Heart right ventricle (tissue), 16 donors: ENCODE results near the gene DENND10. TPM values are rescaled to one million over a fixed set of nuclear protein-coding genes. Genes with fewer than 3 reads are reported as not detected.

Experiments used
- ATAC-seq, 8 donors: fragments of 200-7000 bp; cut with Tn5 transposase; one replicate each; pipeline ENCODE4 v1.9.1; 2020; ENCODE audit warnings: mild to moderate bottlenecking in 8 of 8, moderate library complexity in 8 of 8, moderate number of reproducible peaks in 1 of 8
- DNase-seq, 2 donors: peaks; one replicate each; pipeline ENCODE4 v3.0.0-alpha.2; 2020
- H3K27ac ChIP-seq, 10 donors: fragments of 200-600 bp; sonication (generic) in 2 of 10; one replicate each; pipeline versions ENCODE4 v1.5.0 to v1.8.0; 2020 to 2022; ENCODE audit warnings: mild to moderate bottlenecking in 3 of 10
- H3K27me3 ChIP-seq, 7 donors: fragments of 200-600 bp; one replicate each; pipeline ENCODE4 v1.8.0; 2021 to 2022; ENCODE audit warnings: mild to moderate bottlenecking in 2 of 7
- H3K36me3 ChIP-seq, 9 donors: fragments of 200-600 bp; sonication (generic) in 1 of 9; one replicate each; pipeline versions ENCODE4 v1.5.0 to v1.8.0; 2020 to 2022; ENCODE audit warnings: mild to moderate bottlenecking in 2 of 9
- H3K4me1 ChIP-seq, 9 donors: fragments of 200-600 bp; sonication (generic) in 1 of 9; one replicate each; pipeline versions ENCODE4 v1.5.0 to v1.8.0; 2020 to 2022; ENCODE audit warnings: mild to moderate bottlenecking in 4 of 9
- H3K4me3 ChIP-seq, 10 donors: fragments of 200-600 bp; sonication (generic) in 2 of 10; one replicate each; pipeline versions ENCODE4 v1.5.0 to v1.8.0; 2020 to 2022; ENCODE audit warnings: mild to moderate bottlenecking in 7 of 10, moderate library complexity in 2 of 10
- H3K9me3 ChIP-seq, 11 donors: fragments of 200-600 bp in 10 of 11; sonication (generic) in 2 of 11; one replicate each; pipeline versions ENCODE4 v1.5.0 to v1.8.0; 2013 to 2022; ENCODE audit warnings: mild to moderate bottlenecking in 2 of 11, control low read depth in 1 of 11, moderate library complexity in 1 of 11
- CTCF ChIP-seq, 9 donors: fragments of 200-600 bp; sonication (generic) in 2 of 9; IDR thresholded peaks; one replicate each; pipeline versions ENCODE4 v1.5.0 to v1.8.0; 2021 to 2022; ENCODE audit warnings: antibody characterized with exemption in 9 of 9, mild to moderate bottlenecking in 5 of 9, moderate library complexity in 1 of 9
- WGBS, 2 donors: extraction: QIAGEN DNeasy Blood & Tissue Kit; methylation state at CpG; one replicate each; pipeline ENCODE4 v1.1.7; 2013; ENCODE audit warnings: inconsistent platforms in 1 of 2; 5-methylcytosine and 5-hydroxymethylcytosine counted together
- intact Hi-C, 10 donors: fragments of 100-400 bp; cut with DNase I; formaldehyde crosslinking; loops; one replicate each; pipeline versions ENCODE4 v1.11.1 to v1.14.2; 2022
- long read RNA-seq, 3 donors: library from polyadenylated mRNA; unstranded; transcript quantifications; one replicate each; pipeline ENCODE4 v2.0.0, GENCODE V29; 2020 to 2021
- polyA plus RNA-seq, 2 donors: library from polyadenylated mRNA; stranded (reverse); fragments of 200-250 nt; gene quantifications; one replicate each; pipeline ENCODE4 v1.2.3, GENCODE V29; 2013
- total RNA-seq, 10 donors: library from RNA; stranded (reverse); fragmentation: NEBNext Ultra II Directional in 3 of 10; extraction: Animal tissue kit (Norgen Biotek cat#: 25700) in 3 of 10; gene quantifications; one replicate each; pipeline versions ENCODE4 v1.2.1 to v1.2.4, GENCODE V29; 2021 to 2023
- donor health status: Arrhythmogenic right ventricular cardiomyopathy.
- donor health status: ischemic (EF 13 %, LVEDD 7.1; RV severe dilation, severe dysfunction).
- donor health status: healthy with polysubstance abuse.
- donor health status: DM: no; HTN: yes; CAD: no.
- donor health status: DM: no; HTN: no; CAD: no.
- donor health status: ischemic (EF 25% LVEDD 6.9; RV normal size, moderate dysfunction).
- donor health status: ischemic (EF 25% LVEDD 5.7; RV mildly dilated, moderate dysfunction).
- donor health status: healthy.
- donor health status: DM: yes; HTN: yes; CAD: no.
- donor health status: Ischemic cardiomyopathy.
- donor health status: ischemic (EF 35%, LVEDD 5.7; RV mildly dilated, moderate dysfunction).
- donor health status: nonischemic (EF 11% LVEDD 7.7; RV severe dilation, severe dysfunction).
- donor health status: DM: yes; HTN: yes; CAD: no.
- donor health status: PGD.
- donor health status: ischemic (EF 29% LVEDD 5.4; RV normal size, mild dysfunction).
- donor health status: nonischemic (EF 23%, LVEDD 6.1; RV moderate dilation, normal function).

Gene DENND10, protein sequence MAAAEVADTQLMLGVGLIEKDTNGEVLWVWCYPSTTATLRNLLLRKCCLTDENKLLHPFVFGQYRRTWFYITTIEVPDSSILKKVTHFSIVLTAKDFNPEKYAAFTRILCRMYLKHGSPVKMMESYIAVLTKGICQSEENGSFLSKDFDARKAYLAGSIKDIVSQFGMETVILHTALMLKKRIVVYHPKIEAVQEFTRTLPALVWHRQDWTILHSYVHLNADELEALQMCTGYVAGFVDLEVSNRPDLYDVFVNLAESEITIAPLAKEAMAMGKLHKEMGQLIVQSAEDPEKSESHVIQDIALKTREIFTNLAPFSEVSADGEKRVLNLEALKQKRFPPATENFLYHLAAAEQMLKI
- total RNA-seq (10 to 100 TPM; 17.1 to 28.4 (median 23.4) TPM), polyA plus RNA-seq (10 to 100 TPM; 10.7 to 13.6 TPM)
- long read RNA-seq, donor 1, transcript FAM45A-201 (9 exons, 1,648 nt) = major isoform, 5 of 23 reads
- long read RNA-seq, donor 1, partial matches to known transcripts = 1 of 23 reads
- long read RNA-seq, donor 1, other reads (novel, unspliced or antisense) = 16 of 23 reads
- long read RNA-seq, donor 2, transcript FAM45A-201 (9 exons, 1,648 nt) = major isoform, 10 of 23 reads
- long read RNA-seq, donor 2, partial matches to known transcripts = 3 of 23 reads
- long read RNA-seq, donor 2, other reads (novel, unspliced or antisense) = 8 of 23 reads
- long read RNA-seq, donor 3, transcript FAM45A-201 (9 exons, 1,648 nt) = major isoform, 13 of 28 reads
- long read RNA-seq, donor 3, partial matches to known transcripts = 5 of 28 reads
- long read RNA-seq, donor 3, other reads (novel, unspliced or antisense) = 10 of 28 reads

DNA sequence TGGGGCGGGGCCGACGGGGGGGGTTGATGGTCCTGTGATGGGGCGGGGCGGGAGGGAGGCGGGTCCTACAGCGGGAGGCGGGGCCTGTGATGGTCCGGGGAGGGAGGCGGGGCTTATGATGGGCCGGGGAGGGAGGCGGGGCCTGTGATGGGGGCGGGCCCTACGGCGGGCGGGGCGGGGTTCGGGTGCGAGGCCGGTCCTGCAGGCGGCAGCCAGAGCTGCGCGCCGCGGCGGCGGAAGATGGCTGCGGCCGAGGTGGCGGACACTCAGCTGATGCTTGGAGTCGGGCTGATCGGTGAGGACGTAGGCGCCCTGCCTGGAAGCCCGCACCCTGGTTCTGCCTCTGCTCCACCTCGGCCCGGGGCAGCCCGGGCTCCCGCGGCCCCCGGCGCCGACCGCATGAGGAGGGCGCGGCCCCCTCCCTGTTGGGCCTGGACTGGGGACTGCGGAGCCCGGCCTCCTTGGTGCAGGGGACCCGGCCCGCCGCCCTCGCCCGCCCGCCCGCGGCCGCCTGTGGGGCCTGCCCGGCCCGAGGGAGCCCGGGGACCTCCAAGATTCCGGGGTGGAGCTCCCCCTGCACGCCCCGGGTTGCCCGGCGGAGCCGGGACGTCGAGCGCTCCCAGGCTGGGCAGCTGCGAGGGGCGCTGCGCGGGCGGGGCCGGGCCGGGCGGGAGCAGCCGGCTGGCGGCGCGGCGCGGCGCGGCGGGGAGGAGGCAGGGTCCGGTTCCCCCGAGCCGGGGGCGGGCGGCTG is at the start of gene DENND10:
Gene DENND10, plus strand, starts transcription at position 211 of the 751 bp plus-strand sequence. Its CDS starts 30 bp downstream, at position 241.
- H3K36me3 ChIP-seq = peaks cover 0 to 18% (median 0%) of the 10 kb centered on the region in 9 donors
- intact Hi-C loops = loop anchor here in 2 of 10 donors (2.0 kb wide), 1 partner anchor 23 kb away; the partner anchor contains the start of gene EIF3A (in 2 of the 2)
- H3K27me3 ChIP-seq = no peaks in the 10 kb centered on the region

DNA sequence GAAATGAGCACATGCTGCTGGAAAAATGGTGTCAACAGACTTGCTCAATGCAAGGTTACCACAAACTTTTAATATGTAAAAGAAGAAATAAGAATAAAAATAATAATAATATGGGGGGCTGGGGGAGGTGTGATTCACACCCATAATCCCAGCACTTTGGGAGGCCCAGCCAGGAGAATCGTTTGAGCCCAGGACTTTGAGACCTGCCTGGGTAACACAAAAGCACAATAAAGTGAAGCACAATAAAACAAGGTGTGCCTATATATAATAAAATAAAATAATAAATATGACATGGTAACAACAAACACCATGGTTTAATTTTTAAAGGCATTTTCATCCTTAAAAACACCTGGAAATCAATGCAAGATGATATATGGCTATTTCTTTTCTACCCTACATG is 48.4 kb upstream of the DENND10 start:
- TF ChIP-seq CTCF (IDR thresholded peaks at IDR 0.05) = no peak
- WGBS, 2 donors = 86 to 94% methylated on average over 1 of the region's 1 CpG
- peaks cover 0 to 100% (median 79%) of the 10 kb centered on the region in 9 donors for H3K36me3 ChIP-seq
- intact Hi-C loops = no loop called here
- no peaks in the 10 kb centered on the region for H3K4me1 ChIP-seq
- no peak overlapping the region for H3K27ac ChIP-seq
- no peak for ATAC-seq
- H3K9me3 ChIP-seq = no peaks in the 10 kb centered on the region
- no peak for DNase-seq
- H3K27me3 ChIP-seq = no peaks in the 10 kb centered on the region
- H3K4me3 ChIP-seq = no peak overlapping the region

More for the DNA sequence above, at the start of gene DENND10:
- Histone ChIP-seq H3K27ac (peak within 1 kb of the TSS in 9 of 10 donors; percentile 59 to 87 (median 81)), H3K9me3 (no peaks in the 10 kb centered on the region), H3K4me1 (peaks cover 0 to 28% (median 19%) of the 10 kb centered on the region in 9 donors), H3K4me3 (peak within 1 kb of the TSS; percentile 67 to 90 (median 79))
- WGBS, 2 donors = 0 to 1% methylated on average over 64 to 91 of the region's 91 CpGs
- DNase-seq (peak; percentile 84 to 86), ATAC-seq (peak; percentile 93 to 97 (median 96))
- TF ChIP-seq CTCF (IDR thresholded peaks at IDR 0.05) = peak in 2 of 9 donors; percentile 20 to 30

GRCh38 chr10:119058010-119058409 is 45.9 kb upstream of the DENND10 start:
- intact Hi-C loops = no loop called here
- Histone ChIP-seq H3K4me1 (no peaks in the 10 kb centered on the region), H3K4me3 (no peak overlapping the region), H3K27me3 (no peaks in the 10 kb centered on the region), H3K9me3 (no peaks in the 10 kb centered on the region), H3K27ac (no peak overlapping the region), H3K36me3 (peaks cover 0 to 100% (median 80%) of the 10 kb centered on the region in 9 donors)
- ATAC-seq (no peak), DNase-seq (no peak)
- WGBS, 2 donors = 89 to 90% methylated on average over 11 of the region's 11 CpGs
- TF ChIP-seq CTCF (IDR thresholded peaks at IDR 0.05) = no peak

- intact Hi-C loops = no loop called here
- WGBS, 2 donors = 78 to 85% methylated on average over 4 of the region's 4 CpGs
Measured at GRCh38 chr10:119059557-119059956, 44.4 kb upstream of the DENND10 start.

More at GRCh38 chr10:119059557-119059956, 44.4 kb upstream of the DENND10 start:
- no peak overlapping the region for H3K27ac ChIP-seq
- no peaks in the 10 kb centered on the region for H3K4me1 ChIP-seq
- H3K9me3 ChIP-seq = no peaks in the 10 kb centered on the region
- no peak overlapping the region for H3K4me3 ChIP-seq
- ATAC-seq = no peak
- no peak for DNase-seq
- TF ChIP-seq CTCF (IDR thresholded peaks at IDR 0.05) = no peak
- peaks cover 0 to 100% (median 83%) of the 10 kb centered on the region in 9 donors for H3K36me3 ChIP-seq
- no peaks in the 10 kb centered on the region for H3K27me3 ChIP-seq
